HG03565 (cell line): ENCODE results near the gene SPARCL1.
"Not testable (repeated sequence)": the region's sequence is repeated elsewhere in the genome, so short reads cannot be mapped to it uniquely, and the experiment has no call there.

Experiments
- ATAC-seq: cut with Tn5 transposase; IDR thresholded peaks from one replicate; pipeline ENCODE4 v1.9.1; 2021; ENCODE audit warnings: mild to moderate bottlenecking, moderate library complexity; ENCODE audit not compliant: unreplicated experiment

SPARCL1 gene

DNA sequence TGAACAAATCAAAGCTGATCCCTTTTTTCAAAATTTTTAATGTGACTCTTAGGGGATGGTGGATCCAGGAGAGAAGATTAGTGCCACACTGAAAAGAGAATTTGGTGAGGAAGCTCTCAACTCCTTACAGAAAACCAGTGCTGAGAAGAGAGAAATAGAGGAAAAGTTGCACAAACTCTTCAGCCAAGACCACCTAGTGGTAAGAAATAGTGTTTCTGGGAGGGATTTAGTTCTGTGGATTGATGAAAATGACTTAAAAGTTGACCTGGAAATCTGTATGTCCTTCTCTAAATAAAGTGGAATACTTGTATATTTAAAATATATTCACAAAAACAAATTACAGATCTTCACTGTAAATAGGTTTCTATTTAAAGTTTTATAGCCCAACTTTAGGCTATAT, 77.6 kb downstream of the SPARCL1 start:
- ATAC-seq, result no peak

DNA sequence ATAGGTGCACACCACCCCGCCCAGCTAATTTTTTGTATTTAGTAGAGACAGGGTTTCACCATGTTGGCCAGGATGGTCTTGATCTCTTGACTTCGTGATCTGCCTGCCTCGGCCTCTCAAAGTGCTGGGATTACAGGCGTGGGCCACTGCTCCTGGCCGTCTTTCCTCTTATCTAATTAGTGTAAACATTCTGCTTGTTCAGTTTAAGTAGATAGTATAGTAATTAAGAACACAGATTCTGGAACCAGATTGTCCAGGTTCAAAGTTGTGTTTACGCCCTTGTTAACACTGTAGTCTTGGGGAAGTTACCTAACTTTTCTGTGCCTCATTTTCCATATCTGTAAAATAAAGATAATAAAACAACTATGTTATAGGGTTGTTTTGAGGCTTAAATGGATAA, 82.8 kb downstream of the SPARCL1 start:
- ATAC-seq, result not testable (repeated sequence)

DNA sequence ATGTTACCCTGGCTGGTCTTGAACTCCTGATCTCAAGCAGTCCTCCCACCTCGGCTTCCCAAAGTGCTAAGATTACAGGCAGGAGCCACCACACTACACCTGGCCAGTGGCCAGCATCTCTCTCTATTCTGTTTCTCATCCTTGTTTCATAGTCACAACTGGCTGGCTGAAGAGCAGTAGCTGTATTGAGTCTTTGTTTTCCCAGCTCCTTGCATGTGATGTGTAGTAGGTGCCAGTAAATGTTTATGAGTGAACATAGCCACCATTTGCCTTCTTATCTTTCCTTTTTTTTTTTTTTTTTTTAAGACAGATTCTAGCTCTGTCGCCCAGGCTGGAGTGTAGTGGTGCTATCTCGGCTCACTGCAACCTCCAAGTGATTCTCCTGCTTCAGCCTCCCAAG, 83.2 kb downstream of the SPARCL1 start:
- ATAC-seq, result no peak

- ATAC-seq, result no peak
These were observed 84.4 kb downstream of the SPARCL1 start for GRCh38 chr4:87444741-87445140.

GRCh38 chr4:87442889-87443288, 86.3 kb downstream of the SPARCL1 start:
- no peak for ATAC-seq

GRCh38 chr4:87433342-87433741, 95.8 kb downstream of the SPARCL1 start:
- ATAC-seq, result no peak

DNA sequence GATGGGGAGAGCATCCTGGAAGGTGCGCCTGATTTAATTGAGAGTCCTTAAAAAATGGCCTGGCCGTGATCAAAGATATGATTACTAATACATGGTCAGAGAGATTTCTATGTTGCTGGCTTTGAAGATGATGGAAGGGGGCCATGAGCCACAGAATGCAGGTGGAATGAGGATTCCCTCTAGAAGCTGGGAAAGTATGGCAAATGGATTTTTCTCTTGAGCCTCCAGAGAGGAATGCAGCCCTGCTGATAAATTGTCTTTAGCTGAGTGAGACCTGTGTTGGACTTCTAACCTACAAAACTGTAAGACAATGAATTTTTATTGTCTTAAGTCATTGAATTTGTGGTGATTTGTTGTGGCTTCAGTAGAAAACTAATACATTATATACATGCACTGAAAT, 99.1 kb downstream of the SPARCL1 start:
- ATAC-seq, result no peak

GRCh38 chr4:87428979-87429378, 100.2 kb downstream of the SPARCL1 start:
- no peak for ATAC-seq

GRCh38 chr4:87427518-87427868, 101.7 kb downstream of the SPARCL1 start:
- no peak for ATAC-seq

- ATAC-seq, result no peak
These were observed 102.2 kb downstream of the SPARCL1 start for GRCh38 chr4:87426865-87427517.

GRCh38 chr4:87425711-87426110, 103.5 kb downstream of the SPARCL1 start:
- ATAC-seq, result no peak

- not testable (repeated sequence) for ATAC-seq
These were observed 105.1 kb downstream of the SPARCL1 start for GRCh38 chr4:87424099-87424543.
